SK-N-SH treated with all-trans-retinoic acid at 6 μM for 48 hours (cell line): ENCODE data around the gene CACNB2.

Source experiments
- ISL1 ChIP-seq: fragments of 250-450 bp; sonication (Bioruptor Pico); IDR thresholded peaks from 2 replicates; pipeline ENCODE4 v2.1.2; 2022; ENCODE audit warnings: mild to moderate bottlenecking, moderate library complexity
- RARB ChIP-seq: fragments of 250-450 bp; sonication (Bioruptor Pico); IDR thresholded peaks from 2 replicates; pipeline ENCODE4 v1.8.0; 2021; ENCODE audit warnings: mild to moderate bottlenecking, moderate library complexity
- SNAI2 ChIP-seq: fragments of 250-450 bp; sonication (Bioruptor Pico); IDR thresholded peaks from 2 replicates; pipeline ENCODE4 v1.5.0; 2020; ENCODE audit warnings: mild to moderate bottlenecking, moderate library complexity
- ZNF565 ChIP-seq: fragments of 450-650 bp; formaldehyde crosslinking; conservative IDR thresholded peaks from 2 replicates; pipeline ENCODE4 v1.5.0; 2020; ENCODE audit warnings: low read depth, mild to moderate bottlenecking, moderate library complexity
- TF ChIP-seq, protein P1 (sequence below): fragments of 250-450 bp; sonication (Bioruptor Pico); IDR thresholded peaks from 2 replicates; pipeline ENCODE4 v1.8.0; 2020; ENCODE audit warnings: mild to moderate bottlenecking, moderate library complexity, borderline replicate concordance

DNA sequence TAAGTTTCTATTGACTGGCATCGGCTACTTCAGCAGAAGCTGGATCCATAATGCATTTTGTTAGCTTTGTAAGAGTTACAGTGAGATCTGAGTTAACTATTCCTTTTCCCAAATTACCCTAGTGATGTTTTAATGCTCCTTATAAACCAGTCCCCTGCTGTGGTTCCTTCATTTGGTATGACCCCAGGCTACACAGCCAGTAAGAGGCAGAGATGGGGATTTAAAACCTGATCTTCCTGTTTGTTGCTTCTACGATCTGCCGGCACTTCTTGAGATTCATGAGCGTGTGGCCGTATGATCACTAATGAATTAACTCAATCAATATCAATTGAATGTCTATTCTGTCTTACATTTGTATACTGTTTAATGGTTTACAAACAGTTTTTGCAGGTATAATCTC, 86.1 kb downstream of the CACNB2 start:
- TF ChIP-seq ZNF565 (CRISPR knock-in tag): no peak
- TF ChIP-seq, protein P1, sequence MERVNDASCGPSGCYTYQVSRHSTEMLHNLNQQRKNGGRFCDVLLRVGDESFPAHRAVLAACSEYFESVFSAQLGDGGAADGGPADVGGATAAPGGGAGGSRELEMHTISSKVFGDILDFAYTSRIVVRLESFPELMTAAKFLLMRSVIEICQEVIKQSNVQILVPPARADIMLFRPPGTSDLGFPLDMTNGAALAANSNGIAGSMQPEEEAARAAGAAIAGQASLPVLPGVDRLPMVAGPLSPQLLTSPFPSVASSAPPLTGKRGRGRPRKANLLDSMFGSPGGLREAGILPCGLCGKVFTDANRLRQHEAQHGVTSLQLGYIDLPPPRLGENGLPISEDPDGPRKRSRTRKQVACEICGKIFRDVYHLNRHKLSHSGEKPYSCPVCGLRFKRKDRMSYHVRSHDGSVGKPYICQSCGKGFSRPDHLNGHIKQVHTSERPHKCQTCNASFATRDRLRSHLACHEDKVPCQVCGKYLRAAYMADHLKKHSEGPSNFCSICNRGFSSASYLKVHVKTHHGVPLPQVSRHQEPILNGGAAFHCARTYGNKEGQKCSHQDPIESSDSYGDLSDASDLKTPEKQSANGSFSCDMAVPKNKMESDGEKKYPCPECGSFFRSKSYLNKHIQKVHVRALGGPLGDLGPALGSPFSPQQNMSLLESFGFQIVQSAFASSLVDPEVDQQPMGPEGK (CRISPR knock-in tag): no peak
- no peak for TF ChIP-seq SNAI2 (CRISPR knock-in tag)
- TF ChIP-seq ISL1 (CRISPR knock-in tag): no peak
- no peak for TF ChIP-seq RARB (CRISPR knock-in tag)
